C4-2B (cell line): ENCODE data around the gene STAT6.

ENCODE experiments used
- ZFX ChIP-seq: fragments of 450-650 bp; IDR thresholded peaks from 2 replicates; pipeline ENCODE4 v1.6.1; 2017
- TF ChIP-seq, protein P1 (sequence below): fragments of 450-650 bp; conservative IDR thresholded peaks from 2 replicates; pipeline ENCODE4 v1.5.1; 2017; ENCODE audit warnings: mild to moderate bottlenecking

DNA sequence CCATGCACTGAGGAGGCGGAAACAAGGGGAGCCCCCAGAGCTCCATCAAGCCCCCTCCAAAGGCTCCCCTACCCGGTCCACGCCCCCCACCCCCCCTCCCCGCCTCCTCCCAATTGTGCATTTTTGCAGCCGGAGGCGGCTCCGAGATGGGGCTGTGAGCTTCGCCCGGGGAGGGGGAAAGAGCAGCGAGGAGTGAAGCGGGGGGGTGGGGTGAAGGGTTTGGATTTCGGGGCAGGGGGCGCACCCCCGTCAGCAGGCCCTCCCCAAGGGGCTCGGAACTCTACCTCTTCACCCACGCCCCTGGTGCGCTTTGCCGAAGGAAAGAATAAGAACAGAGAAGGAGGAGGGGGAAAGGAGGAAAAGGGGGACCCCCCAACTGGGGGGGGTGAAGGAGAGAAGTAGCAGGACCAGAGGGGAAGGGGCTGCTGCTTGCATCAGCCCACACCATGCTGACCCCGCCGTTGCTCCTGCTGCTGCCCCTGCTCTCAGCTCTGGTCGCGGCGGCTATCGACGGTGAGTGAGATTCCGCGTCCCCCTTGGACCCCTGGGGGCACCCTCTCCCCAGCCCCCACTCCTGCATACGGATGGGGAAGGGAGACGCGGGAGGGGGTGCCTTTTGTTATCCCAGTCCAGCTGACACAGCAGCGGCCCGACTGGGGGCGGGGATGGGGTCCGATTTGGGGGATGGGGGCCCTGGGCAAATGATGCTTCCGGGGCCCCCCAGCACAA lies 17.5 kb upstream of the STAT6 start:
- TF ChIP-seq, protein P1, sequence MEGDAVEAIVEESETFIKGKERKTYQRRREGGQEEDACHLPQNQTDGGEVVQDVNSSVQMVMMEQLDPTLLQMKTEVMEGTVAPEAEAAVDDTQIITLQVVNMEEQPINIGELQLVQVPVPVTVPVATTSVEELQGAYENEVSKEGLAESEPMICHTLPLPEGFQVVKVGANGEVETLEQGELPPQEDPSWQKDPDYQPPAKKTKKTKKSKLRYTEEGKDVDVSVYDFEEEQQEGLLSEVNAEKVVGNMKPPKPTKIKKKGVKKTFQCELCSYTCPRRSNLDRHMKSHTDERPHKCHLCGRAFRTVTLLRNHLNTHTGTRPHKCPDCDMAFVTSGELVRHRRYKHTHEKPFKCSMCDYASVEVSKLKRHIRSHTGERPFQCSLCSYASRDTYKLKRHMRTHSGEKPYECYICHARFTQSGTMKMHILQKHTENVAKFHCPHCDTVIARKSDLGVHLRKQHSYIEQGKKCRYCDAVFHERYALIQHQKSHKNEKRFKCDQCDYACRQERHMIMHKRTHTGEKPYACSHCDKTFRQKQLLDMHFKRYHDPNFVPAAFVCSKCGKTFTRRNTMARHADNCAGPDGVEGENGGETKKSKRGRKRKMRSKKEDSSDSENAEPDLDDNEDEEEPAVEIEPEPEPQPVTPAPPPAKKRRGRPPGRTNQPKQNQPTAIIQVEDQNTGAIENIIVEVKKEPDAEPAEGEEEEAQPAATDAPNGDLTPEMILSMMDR = no peak
- no peak for TF ChIP-seq ZFX
